ENCODE data around the gene RTTN.

RTTN gene

DNA sequence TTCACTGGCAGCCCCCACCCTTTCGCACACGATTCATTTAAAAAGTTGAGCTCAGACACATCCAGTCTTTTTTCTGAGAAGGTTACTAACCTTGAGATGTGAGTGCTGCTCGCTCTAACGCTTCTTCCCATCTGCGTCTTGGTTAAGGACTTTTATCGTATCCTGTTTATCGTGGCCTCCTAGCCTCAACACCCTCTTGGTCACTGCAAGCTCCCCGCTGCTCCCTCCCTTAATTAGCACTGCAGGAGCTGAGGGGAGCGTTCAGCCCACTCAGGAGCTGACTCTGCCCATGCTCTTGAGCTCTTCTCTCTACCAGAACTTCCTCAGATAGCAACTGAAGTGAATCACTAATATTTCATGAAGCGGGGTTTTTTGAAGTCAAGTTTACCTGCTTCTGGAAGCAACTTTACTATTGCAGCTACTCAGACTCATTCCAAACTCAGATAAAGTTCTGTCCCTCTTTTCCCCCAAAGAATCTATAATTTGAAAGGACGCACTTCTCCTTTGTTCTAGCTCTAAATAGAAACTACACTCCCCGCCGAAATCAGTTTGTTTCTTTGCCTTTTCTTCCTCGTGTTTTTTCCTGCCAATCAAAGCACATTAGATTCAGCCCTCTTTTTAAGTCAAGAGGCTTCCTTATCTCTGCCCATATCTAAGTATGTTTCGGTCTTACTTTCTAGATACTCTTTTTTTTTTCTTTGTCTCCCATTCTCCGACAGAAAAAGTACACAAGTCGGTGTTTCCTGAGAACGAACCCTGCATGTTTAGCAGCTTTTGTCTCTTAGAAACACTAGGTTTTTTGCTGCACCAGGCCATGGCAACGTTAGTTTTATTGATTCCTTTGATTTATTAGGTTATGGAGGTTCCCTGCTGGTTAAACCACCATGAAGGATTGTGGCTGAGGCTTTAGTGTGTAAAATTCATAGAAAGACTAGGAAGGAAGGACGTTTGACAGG lies 248.5 kb downstream of the RTTN start:
- no peak for DNase-seq (ENCODE audit: extremely low read depth, low read depth)
- TF ChIP-seq, protein P1, sequence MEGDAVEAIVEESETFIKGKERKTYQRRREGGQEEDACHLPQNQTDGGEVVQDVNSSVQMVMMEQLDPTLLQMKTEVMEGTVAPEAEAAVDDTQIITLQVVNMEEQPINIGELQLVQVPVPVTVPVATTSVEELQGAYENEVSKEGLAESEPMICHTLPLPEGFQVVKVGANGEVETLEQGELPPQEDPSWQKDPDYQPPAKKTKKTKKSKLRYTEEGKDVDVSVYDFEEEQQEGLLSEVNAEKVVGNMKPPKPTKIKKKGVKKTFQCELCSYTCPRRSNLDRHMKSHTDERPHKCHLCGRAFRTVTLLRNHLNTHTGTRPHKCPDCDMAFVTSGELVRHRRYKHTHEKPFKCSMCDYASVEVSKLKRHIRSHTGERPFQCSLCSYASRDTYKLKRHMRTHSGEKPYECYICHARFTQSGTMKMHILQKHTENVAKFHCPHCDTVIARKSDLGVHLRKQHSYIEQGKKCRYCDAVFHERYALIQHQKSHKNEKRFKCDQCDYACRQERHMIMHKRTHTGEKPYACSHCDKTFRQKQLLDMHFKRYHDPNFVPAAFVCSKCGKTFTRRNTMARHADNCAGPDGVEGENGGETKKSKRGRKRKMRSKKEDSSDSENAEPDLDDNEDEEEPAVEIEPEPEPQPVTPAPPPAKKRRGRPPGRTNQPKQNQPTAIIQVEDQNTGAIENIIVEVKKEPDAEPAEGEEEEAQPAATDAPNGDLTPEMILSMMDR (IDR thresholded peaks at IDR 0.05; ENCODE audit: low read depth, low read length, missing control alignments), result no peak
- no peak overlapping the region for H3K4me3 ChIP-seq (replicated peaks; ENCODE audit: low read depth, low read length)

DNA sequence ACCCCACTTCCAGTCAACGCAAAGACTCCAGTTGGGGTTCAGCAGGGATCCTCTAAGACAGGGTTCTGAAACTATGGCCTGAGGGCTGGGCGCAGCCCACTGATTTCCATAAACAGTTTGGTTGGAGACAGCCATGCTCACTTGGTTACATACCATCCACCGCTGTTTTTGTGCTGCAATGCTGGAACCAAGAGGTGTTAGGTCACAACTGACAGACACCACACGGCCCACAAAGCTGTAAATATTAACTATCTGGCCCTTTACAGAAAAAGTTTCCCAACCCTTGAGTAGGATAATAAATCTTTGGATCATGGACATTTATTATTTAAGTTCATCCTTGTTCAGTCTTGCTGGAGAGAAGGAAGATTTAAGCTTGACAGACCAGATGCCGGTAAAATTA lies 249.4 kb downstream of the RTTN start:
- TF ChIP-seq, protein P1 (IDR thresholded peaks at IDR 0.05; ENCODE audit: low read depth, low read length, missing control alignments), result no peak
- H3K4me3 ChIP-seq (replicated peaks; ENCODE audit: low read depth, low read length), result no peak overlapping the region
- no peak for DNase-seq (ENCODE audit: extremely low read depth, low read depth)

GRCh38 chr18:69954719-69955480 lies 250.6 kb downstream of the RTTN start:
- no peak for DNase-seq (ENCODE audit: extremely low read depth, low read depth)
- TF ChIP-seq, protein P1 (IDR thresholded peaks at IDR 0.05; ENCODE audit: low read depth, low read length, missing control alignments), result no peak
- H3K4me3 ChIP-seq (replicated peaks; ENCODE audit: low read depth, low read length), result no peak overlapping the region

GRCh38 chr18:69953191-69953590 lies 252.3 kb downstream of the RTTN start:
- no peak overlapping the region for H3K4me3 ChIP-seq (replicated peaks; ENCODE audit: low read depth, low read length)
- no peak for DNase-seq (ENCODE audit: extremely low read depth, low read depth)
- TF ChIP-seq, protein P1 (IDR thresholded peaks at IDR 0.05; ENCODE audit: low read depth, low read length, missing control alignments), result no peak
